ENCODE data around the gene C16orf87. TPM values are rescaled to one million over a fixed set of nuclear protein-coding genes. Genes with fewer than 3 reads are reported as not detected.
A peak's percentile ranks its signal among the peaks of the same experiment; 100 is the strongest.

The C16orf87 gene
- total and polyA plus RNA-seq, 9 of the 15 experiments (the other 6 are each of a cell fraction or from before 2014, with no cell fraction given), result 7.8 to 16.7 (median 10.5) TPM

DNA sequence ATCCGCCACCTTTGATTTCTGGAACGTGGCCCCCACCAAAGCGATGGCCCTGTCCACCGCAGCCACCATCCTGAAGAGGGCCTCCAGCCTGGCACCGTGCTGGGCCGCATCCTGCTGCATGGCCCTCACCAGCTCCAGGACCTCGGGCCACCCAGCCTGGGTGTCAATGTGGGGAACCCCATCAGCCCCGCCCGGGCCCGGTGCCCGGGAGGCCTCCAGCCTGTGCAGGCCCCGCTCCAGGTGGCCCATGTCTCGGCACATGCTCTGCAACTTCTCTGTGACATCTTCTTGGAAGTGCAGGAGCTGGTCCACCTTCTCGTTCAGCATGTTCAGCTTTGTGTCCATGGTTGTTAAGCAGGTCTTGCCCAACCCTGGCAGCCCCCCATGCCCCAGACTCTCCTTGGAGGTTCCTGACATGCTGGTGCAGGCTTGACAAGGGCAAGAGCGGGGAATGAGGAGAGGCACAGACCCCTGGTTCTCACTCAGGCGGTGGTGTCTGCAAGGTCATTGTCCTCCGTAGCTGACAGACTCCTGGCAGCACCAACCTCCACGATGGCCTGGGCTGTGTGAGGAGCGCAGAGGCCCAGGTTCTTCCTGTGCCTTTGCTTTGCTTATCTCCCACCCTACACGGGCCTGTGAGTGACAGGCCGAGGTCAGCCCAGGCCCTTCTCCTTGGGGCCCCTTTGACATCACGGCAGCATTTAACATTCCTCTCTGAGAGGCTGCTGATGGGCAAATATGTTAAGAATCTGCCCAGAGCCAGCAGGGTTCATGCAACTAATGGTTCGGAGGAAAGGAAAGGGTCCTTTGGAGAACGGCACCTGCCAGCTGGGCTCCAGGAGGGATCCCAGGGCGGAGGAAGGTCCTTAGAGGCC lies 83.0 kb downstream of the C16orf87 start, which contains the start of gene MYLK3 (continued):
- TF ChIP-seq, protein P1, sequence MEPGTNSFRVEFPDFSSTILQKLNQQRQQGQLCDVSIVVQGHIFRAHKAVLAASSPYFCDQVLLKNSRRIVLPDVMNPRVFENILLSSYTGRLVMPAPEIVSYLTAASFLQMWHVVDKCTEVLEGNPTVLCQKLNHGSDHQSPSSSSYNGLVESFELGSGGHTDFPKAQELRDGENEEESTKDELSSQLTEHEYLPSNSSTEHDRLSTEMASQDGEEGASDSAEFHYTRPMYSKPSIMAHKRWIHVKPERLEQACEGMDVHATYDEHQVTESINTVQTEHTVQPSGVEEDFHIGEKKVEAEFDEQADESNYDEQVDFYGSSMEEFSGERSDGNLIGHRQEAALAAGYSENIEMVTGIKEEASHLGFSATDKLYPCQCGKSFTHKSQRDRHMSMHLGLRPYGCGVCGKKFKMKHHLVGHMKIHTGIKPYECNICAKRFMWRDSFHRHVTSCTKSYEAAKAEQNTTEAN (CRISPR knock-in tag; IDR thresholded peaks at IDR 0.05), result no peak
- TF ChIP-seq RFX5 (IDR thresholded peaks at IDR 0.05; ENCODE audit: low read depth, low read length) (no peak), TAF1 (IDR thresholded peaks at IDR 0.05; ENCODE audit: control insufficient read depth, extremely low read depth, insufficient read depth, low read length, severe bottlenecking) (peak; percentile 17), ZKSCAN1 (IDR thresholded peaks at IDR 0.05; ENCODE audit: low read depth, low read length) (no peak), PRMT5 (CRISPR knock-in tag; IDR thresholded peaks at IDR 0.05) (no peak), MEIS2 (IDR thresholded peaks at IDR 0.05; ENCODE audit: partially characterized antibody) (peak; percentile 86), TCFL5 (CRISPR knock-in tag; conservative IDR thresholded peaks at IDR 0.05) (no peak), NEUROD1 (IDR thresholded peaks at IDR 0.05; ENCODE audit: borderline replicate concordance, low read depth, low read length, partially characterized antibody) (no peak)
- TF ChIP-seq, protein P2, sequence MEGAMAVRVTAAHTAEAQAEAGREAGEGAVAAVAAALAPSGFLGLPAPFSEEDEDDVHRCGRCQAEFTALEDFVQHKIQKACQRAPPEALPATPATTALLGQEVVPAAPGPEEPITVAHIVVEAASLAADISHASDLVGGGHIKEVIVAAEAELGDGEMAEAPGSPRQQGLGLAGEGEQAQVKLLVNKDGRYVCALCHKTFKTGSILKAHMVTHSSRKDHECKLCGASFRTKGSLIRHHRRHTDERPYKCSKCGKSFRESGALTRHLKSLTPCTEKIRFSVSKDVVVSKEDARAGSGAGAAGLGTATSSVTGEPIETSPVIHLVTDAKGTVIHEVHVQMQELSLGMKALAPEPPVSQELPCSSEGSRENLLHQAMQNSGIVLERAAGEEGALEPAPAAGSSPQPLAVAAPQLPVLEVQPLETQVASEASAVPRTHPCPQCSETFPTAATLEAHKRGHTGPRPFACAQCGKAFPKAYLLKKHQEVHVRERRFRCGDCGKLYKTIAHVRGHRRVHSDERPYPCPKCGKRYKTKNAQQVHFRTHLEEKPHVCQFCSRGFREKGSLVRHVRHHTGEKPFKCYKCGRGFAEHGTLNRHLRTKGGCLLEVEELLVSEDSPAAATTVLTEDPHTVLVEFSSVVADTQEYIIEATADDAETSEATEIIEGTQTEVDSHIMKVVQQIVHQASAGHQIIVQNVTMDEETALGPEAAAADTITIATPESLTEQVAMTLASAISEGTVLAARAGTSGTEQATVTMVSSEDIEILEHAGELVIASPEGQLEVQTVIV (CRISPR knock-in tag; IDR thresholded peaks at IDR 0.05; ENCODE audit: borderline replicate concordance), result no peak
- TF ChIP-seq, protein P3, sequence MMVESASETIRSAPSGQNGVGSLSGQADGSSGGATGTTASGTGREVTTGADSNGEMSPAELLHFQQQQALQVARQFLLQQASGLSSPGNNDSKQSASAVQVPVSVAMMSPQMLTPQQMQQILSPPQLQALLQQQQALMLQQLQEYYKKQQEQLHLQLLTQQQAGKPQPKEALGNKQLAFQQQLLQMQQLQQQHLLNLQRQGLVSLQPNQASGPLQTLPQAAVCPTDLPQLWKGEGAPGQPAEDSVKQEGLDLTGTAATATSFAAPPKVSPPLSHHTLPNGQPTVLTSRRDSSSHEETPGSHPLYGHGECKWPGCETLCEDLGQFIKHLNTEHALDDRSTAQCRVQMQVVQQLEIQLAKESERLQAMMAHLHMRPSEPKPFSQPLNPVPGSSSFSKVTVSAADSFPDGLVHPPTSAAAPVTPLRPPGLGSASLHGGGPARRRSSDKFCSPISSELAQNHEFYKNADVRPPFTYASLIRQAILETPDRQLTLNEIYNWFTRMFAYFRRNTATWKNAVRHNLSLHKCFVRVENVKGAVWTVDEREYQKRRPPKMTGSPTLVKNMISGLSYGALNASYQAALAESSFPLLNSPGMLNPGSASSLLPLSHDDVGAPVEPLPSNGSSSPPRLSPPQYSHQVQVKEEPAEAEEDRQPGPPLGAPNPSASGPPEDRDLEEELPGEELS (CRISPR knock-in tag; IDR thresholded peaks at IDR 0.05; ENCODE audit: borderline replicate concordance), result no peak
- TF ChIP-seq, protein P4, sequence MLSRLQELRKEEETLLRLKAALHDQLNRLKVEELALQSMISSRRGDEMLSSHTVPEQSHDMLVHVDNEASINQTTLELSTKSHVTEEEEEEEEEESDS (CRISPR knock-in tag; IDR thresholded peaks at IDR 0.05), result no peak
- TF ChIP-seq, protein P5, sequence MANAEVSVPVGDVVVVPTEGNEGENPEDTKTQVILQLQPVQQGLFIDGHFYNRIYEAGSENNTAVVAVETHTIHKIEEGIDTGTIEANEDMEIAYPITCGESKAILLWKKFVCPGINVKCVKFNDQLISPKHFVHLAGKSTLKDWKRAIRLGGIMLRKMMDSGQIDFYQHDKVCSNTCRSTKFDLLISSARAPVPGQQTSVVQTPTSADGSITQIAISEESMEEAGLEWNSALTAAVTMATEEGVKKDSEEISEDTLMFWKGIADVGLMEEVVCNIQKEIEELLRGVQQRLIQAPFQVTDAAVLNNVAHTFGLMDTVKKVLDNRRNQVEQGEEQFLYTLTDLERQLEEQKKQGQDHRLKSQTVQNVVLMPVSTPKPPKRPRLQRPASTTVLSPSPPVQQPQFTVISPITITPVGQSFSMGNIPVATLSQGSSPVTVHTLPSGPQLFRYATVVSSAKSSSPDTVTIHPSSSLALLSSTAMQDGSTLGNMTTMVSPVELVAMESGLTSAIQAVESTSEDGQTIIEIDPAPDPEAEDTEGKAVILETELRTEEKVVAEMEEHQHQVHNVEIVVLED (CRISPR knock-in tag; IDR thresholded peaks at IDR 0.05), result no peak
- TF ChIP-seq, protein P6, sequence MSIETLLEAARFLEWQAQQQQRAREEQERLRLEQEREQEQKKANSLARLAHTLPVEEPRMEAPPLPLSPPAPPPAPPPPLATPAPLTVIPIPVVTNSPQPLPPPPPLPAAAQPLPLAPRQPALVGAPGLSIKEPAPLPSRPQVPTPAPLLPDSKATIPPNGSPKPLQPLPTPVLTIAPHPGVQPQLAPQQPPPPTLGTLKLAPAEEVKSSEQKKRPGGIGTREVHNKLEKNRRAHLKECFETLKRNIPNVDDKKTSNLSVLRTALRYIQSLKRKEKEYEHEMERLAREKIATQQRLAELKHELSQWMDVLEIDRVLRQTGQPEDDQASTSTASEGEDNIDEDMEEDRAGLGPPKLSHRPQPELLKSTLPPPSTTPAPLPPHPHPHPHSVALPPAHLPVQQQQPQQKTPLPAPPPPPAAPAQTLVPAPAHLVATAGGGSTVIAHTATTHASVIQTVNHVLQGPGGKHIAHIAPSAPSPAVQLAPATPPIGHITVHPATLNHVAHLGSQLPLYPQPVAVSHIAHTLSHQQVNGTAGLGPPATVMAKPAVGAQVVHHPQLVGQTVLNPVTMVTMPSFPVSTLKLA (conservative IDR thresholded peaks at IDR 0.05), result no peak
